H9 (cell line): ENCODE results near the gene AMT. TPM values are rescaled to one million over a fixed set of nuclear protein-coding genes. Genes with fewer than 3 reads are reported as not detected.

Source experiments
- DNase-seq: peaks from one replicate; pipeline ENCODE4 v3.0.0-alpha.2; 2017
- H2AFZ ChIP-seq: one replicate; pipeline ENCODE4 v1.6.1; 2013; ENCODE audit warnings: mild to moderate bottlenecking, low read length, control low read depth, moderate library complexity
- H2AK5ac ChIP-seq: 2 replicates; pipeline ENCODE4 v1.6.1; 2013; ENCODE audit warnings: low read length, control low read depth, mixed read lengths; ENCODE audit not compliant: insufficient read length
- H2BK120ac ChIP-seq: one replicate; pipeline ENCODE4 v1.6.1; 2013; ENCODE audit warnings: low read depth, mild to moderate bottlenecking, low read length, control low read depth, inconsistent platforms; ENCODE audit not compliant: poor library complexity, severe bottlenecking
- H2BK12ac ChIP-seq: 2 replicates; pipeline ENCODE4 v1.6.1; 2013; ENCODE audit warnings: low read length, control low read depth, mixed read lengths, low read depth; ENCODE audit not compliant: insufficient read length
- H2BK15ac ChIP-seq: 2 replicates; pipeline ENCODE4 v1.6.1; 2013; ENCODE audit warnings: low read depth, low read length, control low read depth
- H2BK20ac ChIP-seq: one replicate; pipeline ENCODE4 v1.6.1; 2013; ENCODE audit warnings: low read depth, mild to moderate bottlenecking, low read length, control low read depth, inconsistent platforms; ENCODE audit not compliant: poor library complexity, severe bottlenecking
- H2BK5ac ChIP-seq: 2 replicates; pipeline ENCODE4 v1.6.1; 2013; ENCODE audit warnings: low read length, control low read depth, mixed read lengths; ENCODE audit not compliant: insufficient read length
- H3K14ac ChIP-seq: 2 replicates; pipeline ENCODE4 v1.6.1; 2013; ENCODE audit warnings: low read length, control low read depth; ENCODE audit not compliant: insufficient read depth
- H3K18ac ChIP-seq: 2 replicates; pipeline ENCODE4 v1.6.1; 2013; ENCODE audit warnings: low read depth, mild to moderate bottlenecking, mixed read lengths, low read length, control low read depth; ENCODE audit not compliant: insufficient read length
- H3K23ac ChIP-seq: 2 replicates; pipeline ENCODE4 v1.6.1; 2013; ENCODE audit warnings: low read length, control low read depth, mixed read lengths, low read depth; ENCODE audit not compliant: insufficient read length
- H3K23me2 ChIP-seq: 2 replicates; pipeline ENCODE4 v1.6.1; 2013; ENCODE audit warnings: low read depth, mild to moderate bottlenecking, mixed read lengths, low read length, control low read depth; ENCODE audit not compliant: insufficient read length, poor library complexity, severe bottlenecking
- H3K27ac ChIP-seq: 2 replicates; pipeline ENCODE4 v1.5.1; 2013; ENCODE audit warnings: low read length, control low read depth, mixed read lengths, low read depth; ENCODE audit not compliant: insufficient read length
- H3K27me3 ChIP-seq: 2 replicates; pipeline ENCODE4 v1.6.1; 2013; ENCODE audit warnings: low read length, control low read depth, inconsistent platforms; ENCODE audit not compliant: insufficient read depth
- H3K4ac ChIP-seq: 2 replicates; pipeline ENCODE4 v1.6.1; 2013; ENCODE audit warnings: low read depth, mild to moderate bottlenecking, control low read depth, inconsistent platforms, low read length, moderate library complexity
- H3K4me1 ChIP-seq: 2 replicates; pipeline ENCODE4 v1.6.1; 2013; ENCODE audit warnings: low read length, control low read depth, inconsistent platforms; ENCODE audit not compliant: insufficient read depth
- H3K4me2 ChIP-seq: 2 replicates; pipeline ENCODE4 v1.6.1; 2013; ENCODE audit warnings: low read length, control low read depth, mixed read lengths; ENCODE audit not compliant: insufficient read length, insufficient read depth
- H3K56ac ChIP-seq: 2 replicates; pipeline ENCODE4 v1.6.1; 2013; ENCODE audit warnings: low read depth, mild to moderate bottlenecking, mixed read lengths, low read length, control low read depth; ENCODE audit not compliant: insufficient read length
- H3K79me1 ChIP-seq: 2 replicates; pipeline ENCODE4 v1.6.1; 2013; ENCODE audit warnings: low read depth, mild to moderate bottlenecking, moderate library complexity, low read length, control low read depth, inconsistent platforms; ENCODE audit not compliant: insufficient read depth, poor library complexity, severe bottlenecking
- H3K79me2 ChIP-seq: 2 replicates; pipeline ENCODE4 v1.6.1; 2013; ENCODE audit warnings: low read length, control low read depth, inconsistent platforms; ENCODE audit not compliant: insufficient read depth
- H3K9ac ChIP-seq: 2 replicates; pipeline ENCODE4 v1.6.1; 2013; ENCODE audit warnings: low read length, control low read depth, mixed read lengths; ENCODE audit not compliant: insufficient read length; ENCODE audit errors: extremely low read depth
- H3K9me3 ChIP-seq: one replicate; pipeline ENCODE4 v1.6.1; 2013; ENCODE audit warnings: low read depth, low read length, inconsistent platforms; ENCODE audit not compliant: control insufficient read depth
- H3T11ph ChIP-seq: one replicate; pipeline ENCODE4 v1.6.1; 2013; ENCODE audit warnings: mild to moderate bottlenecking, low read length, control low read depth, inconsistent platforms
- H4K20me1 ChIP-seq: one replicate; pipeline ENCODE4 v1.6.1; 2013; ENCODE audit not compliant: control insufficient read depth, insufficient read length, insufficient read depth
- H4K5ac ChIP-seq: 2 replicates; pipeline ENCODE4 v1.6.1; 2013; ENCODE audit warnings: low read depth, mild to moderate bottlenecking, mixed read lengths, low read length, control low read depth; ENCODE audit not compliant: insufficient read length
- H4K8ac ChIP-seq: replicated peaks from 2 replicates; pipeline ENCODE4 v1.6.1; 2013; ENCODE audit warnings: low read length, control low read depth, mixed read lengths, low read depth; ENCODE audit not compliant: insufficient read length
- H4K91ac ChIP-seq: 2 replicates; pipeline ENCODE4 v1.6.1; 2013; ENCODE audit warnings: low read depth, mild to moderate bottlenecking, moderate library complexity, mixed read lengths, low read length, control low read depth; ENCODE audit not compliant: insufficient read length
- H3K27ac Mint-ChIP-seq, 3 experiments: 2 replicates in 2 of 3; 3 replicates in 1 of 3; pipeline ENCODE4 v1.8.0; 2020 to 2021; ENCODE audit warnings: mixed read lengths in 3 of 3, mild to moderate bottlenecking in 1 of 3, moderate library complexity in 1 of 3
- H3K27me3 Mint-ChIP-seq: 2 replicates; pipeline ENCODE4 v1.8.0; 2021; ENCODE audit warnings: low read depth, mild to moderate bottlenecking, moderate library complexity, mixed read lengths
- H3K36me3 Mint-ChIP-seq, 3 experiments: 2 replicates in 2 of 3; 3 replicates in 1 of 3; pipeline ENCODE4 v1.8.0; 2020 to 2021; ENCODE audit warnings: low read depth in 3 of 3, mixed read lengths in 3 of 3; ENCODE audit not compliant: insufficient read depth in 1 of 3
- H3K4me1 Mint-ChIP-seq, 2 experiments: 2 replicates each; pipeline ENCODE4 v1.8.0; 2020; ENCODE audit warnings: mixed read lengths in 2 of 2
- H3K4me3 Mint-ChIP-seq, 2 experiments: 2 replicates in 1 of 2; 3 replicates in 1 of 2; pipeline ENCODE4 v1.8.0; 2020 to 2021; ENCODE audit warnings: mild to moderate bottlenecking in 2 of 2, mixed read lengths in 2 of 2, moderate library complexity in 1 of 2
- H3K9me3 Mint-ChIP-seq, 2 experiments: 2 replicates in 1 of 2; 3 replicates in 1 of 2; pipeline ENCODE4 v1.8.0; 2020; ENCODE audit warnings: mild to moderate bottlenecking in 2 of 2, mixed read lengths in 2 of 2, moderate library complexity in 1 of 2
- WGBS: extraction: QIAGEN DNeasy Blood & Tissue Kit; methylation state at CpG from one replicate; pipeline ENCODE4 v1.1.7; 2013; ENCODE audit warnings: missing lambda C conversion rate, low lambda C conversion rate, mixed read lengths; ENCODE audit not compliant: insufficient read length; ENCODE audit errors: extremely low coverage; 5-methylcytosine and 5-hydroxymethylcytosine counted together
- total RNA-seq: library from RNA; stranded (reverse); gene quantifications from 2 replicates; pipeline ENCODE4 v1.2.1, GENCODE V29; 2021
- TF ChIP-seq, protein P1 (sequence below): fragments of 200-600 bp; sonication (generic); conservative IDR thresholded peaks from 3 replicates; pipeline ENCODE4 v1.8.0; 2021; ENCODE audit warnings: antibody characterized with exemption, mild to moderate bottlenecking

The AMT gene
- total RNA-seq, 1 experiment from 2014 or later: 41.2 TPM

DNA sequence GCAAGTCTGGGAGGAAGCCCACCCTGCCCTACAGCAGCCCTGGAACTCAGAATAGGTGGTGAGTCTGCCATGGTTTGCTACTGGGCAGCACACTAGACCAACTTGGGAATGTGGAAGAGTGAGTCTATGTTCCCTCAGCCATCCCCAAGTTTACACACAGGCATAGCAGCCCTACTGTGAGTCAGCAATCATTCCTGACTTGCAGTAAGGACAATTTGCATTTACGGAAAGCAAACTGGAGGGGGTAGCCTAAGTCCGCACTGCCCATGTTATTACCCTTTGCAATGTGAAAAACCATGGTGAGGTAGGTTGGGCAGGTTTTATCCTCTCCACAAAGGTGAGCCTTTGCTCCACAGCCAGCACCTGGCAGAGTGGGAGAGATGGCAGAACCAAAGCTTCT is 5.4 kb downstream of the AMT start:
- WGBS: no CpG with 5 or more reads among the region's 2 CpGs
- Histone ChIP-seq H3K9ac (no peak overlapping the region), H4K20me1 (no peaks in the 10 kb centered on the region), H3K27me3 (no peaks in the 10 kb centered on the region), H2BK12ac (no peak overlapping the region), H2BK15ac (no peak overlapping the region), H3K79me2 (no peaks in the 10 kb centered on the region), H3K27ac (no peak overlapping the region), H3K18ac (no peak overlapping the region), H3K4me2 (no peak overlapping the region), H3K23me2 (peaks cover 6% of the 10 kb centered on the region), H3T11ph (no peak overlapping the region), H4K8ac (no peak overlapping the region), H2BK5ac (no peak overlapping the region), H3K4me1 (no peaks in the 10 kb centered on the region; the same call in 1 of the 2 replicates), H4K91ac (no peak overlapping the region), H2AK5ac (no peak overlapping the region), H3K4ac (no peak overlapping the region), H3K14ac (no peak overlapping the region), H3K56ac (no peak overlapping the region), H4K5ac (no peak overlapping the region), H3K9me3 (no peaks in the 10 kb centered on the region), H3K79me1 (no peaks in the 10 kb centered on the region), H2AFZ (no peak overlapping the region), H3K23ac (no peak overlapping the region), H2BK120ac (no peak overlapping the region), H2BK20ac (no peak overlapping the region)
- DNase-seq: no peak
- peaks cover 28% of the 10 kb centered on the region in 2 experiments for H3K4me1 Mint-ChIP-seq
- H3K9me3 Mint-ChIP-seq: no peaks in the 10 kb centered on the region; a peak in 1 of 5 replicates
- no peaks in the 10 kb centered on the region for H3K27me3 Mint-ChIP-seq
- TF ChIP-seq, protein P1, sequence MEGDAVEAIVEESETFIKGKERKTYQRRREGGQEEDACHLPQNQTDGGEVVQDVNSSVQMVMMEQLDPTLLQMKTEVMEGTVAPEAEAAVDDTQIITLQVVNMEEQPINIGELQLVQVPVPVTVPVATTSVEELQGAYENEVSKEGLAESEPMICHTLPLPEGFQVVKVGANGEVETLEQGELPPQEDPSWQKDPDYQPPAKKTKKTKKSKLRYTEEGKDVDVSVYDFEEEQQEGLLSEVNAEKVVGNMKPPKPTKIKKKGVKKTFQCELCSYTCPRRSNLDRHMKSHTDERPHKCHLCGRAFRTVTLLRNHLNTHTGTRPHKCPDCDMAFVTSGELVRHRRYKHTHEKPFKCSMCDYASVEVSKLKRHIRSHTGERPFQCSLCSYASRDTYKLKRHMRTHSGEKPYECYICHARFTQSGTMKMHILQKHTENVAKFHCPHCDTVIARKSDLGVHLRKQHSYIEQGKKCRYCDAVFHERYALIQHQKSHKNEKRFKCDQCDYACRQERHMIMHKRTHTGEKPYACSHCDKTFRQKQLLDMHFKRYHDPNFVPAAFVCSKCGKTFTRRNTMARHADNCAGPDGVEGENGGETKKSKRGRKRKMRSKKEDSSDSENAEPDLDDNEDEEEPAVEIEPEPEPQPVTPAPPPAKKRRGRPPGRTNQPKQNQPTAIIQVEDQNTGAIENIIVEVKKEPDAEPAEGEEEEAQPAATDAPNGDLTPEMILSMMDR: no peak
- H3K4me3 Mint-ChIP-seq: peak overlapping the region in 1 of 2 experiments; percentile 4; a peak in 1 of 5 replicates
- peak overlapping the region in 2 of 3 experiments; percentile 49 to 86; a peak in 4 of 7 replicates for H3K27ac Mint-ChIP-seq
- peaks cover 8 to 47% (median 22%) of the 10 kb centered on the region in 3 experiments; a peak in 6 of 7 replicates for H3K36me3 Mint-ChIP-seq
